HG03039 (cell line): ENCODE data around the gene NECTIN4.
A peak's percentile ranks its signal among the peaks of the same experiment; 100 is the strongest.

ENCODE experiments used
- ATAC-seq: cut with Tn5 transposase; IDR thresholded peaks from one replicate; pipeline ENCODE4 v1.9.1; 2021; ENCODE audit warnings: mild to moderate bottlenecking, moderate library complexity; ENCODE audit not compliant: unreplicated experiment

Gene NECTIN4

DNA sequence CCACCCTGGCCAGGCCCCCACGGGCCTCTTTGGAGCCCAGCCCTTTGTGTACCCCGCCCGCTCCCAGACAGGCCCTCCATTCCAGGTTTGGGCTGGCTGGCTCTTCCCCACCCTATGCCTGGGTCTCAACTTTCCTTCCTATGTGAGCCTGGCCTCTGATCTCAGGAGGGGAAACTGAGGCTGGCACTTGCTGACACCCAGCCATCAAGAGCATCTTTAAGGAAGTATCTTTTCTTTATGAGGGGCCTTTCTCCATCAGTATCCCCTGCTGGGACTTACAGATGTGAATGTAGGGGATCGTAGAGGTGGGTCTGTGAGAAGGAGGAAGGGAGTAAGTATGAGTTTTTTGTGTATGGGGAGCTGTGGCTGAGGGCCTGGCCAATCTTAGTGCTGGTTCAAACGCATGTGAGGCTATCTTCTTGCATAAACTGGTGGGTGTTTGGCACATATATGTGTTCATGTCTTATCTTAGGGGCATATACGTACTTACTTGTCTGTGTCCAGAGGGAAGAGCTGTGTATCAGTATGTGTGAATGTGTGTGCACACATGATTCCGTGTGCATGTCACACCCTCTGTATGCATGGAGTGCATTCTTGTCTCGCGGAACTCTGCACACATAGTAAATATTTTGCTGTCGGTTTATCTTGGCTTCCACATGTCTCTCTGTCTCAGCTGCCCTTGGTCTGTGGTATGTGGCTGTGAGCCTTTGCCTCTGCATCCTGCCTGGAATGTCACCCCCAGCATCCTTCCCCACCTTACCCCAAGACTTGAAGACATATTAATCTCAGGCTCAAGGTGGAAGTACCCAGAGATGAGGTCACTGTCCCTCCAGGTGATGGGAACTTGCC, 5.4 kb downstream of the NECTIN4 start:
- no peak for ATAC-seq

- no peak for ATAC-seq
These were observed 6.2 kb downstream of the NECTIN4 start for GRCh38 chr1:161082996-161083747.

DNA sequence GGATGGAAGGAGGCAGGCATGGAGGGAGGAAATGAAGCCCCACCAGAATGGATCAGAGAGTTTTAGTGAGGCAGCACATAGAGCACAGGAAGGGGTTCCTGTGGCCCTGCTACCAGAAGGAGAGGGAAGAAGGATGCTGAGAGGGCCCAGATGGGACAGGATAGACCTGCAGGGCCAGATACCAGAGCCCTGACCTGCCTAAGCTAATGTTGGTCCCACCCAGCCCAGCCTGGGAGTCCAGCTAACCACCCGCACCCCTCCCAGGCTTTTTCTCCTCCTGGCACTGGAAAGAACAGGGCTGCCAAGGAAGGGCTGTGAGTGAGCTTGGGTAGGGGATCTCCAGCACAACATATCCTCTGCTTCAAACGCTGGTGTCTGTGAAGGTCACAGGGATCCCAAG, 6.9 kb downstream of the NECTIN4 start:
- no peak for ATAC-seq

DNA sequence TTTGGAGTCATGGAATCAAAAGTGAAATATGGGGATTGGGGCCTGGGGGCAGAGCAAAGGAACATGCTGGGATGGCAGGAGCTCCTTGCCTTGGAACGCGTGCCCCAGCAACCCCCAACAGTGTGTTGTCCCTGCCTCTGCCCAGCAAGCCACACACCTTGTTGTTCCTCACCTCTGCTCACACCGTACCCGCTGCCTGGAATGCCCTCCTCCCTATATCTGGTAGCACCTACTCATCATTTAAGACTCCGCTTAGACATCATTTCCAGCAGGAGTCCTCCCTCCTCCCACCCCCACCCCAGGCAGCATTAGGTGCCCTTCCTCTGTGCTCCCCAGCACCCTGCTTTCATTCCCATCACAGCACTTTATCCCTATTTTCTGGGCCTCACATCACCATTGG, 7.8 kb downstream of the NECTIN4 start:
- ATAC-seq = no peak

DNA sequence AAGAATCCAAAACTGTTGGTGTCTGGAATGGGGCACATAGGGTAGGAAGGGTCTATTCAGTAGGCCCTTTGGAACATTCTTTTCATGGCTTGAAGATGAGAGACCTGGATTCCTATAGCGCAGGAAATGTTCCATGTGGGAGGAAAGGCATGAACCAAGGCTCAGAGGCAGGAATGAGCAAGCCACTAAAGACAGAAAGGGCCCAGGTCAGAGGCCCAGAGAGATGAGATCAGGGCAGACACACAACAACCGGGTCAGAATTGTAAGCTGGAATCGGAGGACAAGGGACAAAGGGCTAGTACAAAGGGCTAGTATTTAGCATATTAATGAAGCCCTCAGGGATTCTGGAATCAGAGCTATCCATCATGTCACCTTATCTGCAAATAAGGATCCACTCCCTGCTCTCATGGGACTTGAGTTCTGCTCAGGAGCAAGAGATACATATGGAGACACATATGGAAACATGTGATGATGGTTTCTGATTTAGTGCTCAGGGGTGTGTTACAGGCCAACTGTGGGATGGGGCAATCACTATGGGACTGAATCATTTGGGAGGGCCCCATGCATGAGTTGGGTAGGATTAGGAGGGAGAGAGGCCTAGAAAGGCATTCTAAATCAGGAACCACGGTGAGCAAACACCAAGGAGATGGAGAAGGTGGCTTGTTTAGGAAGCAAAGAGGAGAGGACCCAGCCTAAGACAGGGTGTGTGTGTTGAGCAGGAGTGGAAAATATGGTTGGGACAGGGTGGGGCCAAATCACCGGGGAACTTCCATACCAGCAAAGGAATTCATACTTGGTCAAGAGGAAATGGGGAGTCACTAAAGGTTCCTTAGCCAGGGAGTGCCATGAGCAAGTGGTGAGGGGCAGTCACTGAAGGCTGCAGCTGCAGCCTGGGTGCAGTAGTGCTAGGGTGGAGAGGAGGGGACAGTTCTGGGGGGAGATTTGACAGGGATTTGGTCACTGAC, 8.6 kb downstream of the NECTIN4 start:
- ATAC-seq = no peak

DNA sequence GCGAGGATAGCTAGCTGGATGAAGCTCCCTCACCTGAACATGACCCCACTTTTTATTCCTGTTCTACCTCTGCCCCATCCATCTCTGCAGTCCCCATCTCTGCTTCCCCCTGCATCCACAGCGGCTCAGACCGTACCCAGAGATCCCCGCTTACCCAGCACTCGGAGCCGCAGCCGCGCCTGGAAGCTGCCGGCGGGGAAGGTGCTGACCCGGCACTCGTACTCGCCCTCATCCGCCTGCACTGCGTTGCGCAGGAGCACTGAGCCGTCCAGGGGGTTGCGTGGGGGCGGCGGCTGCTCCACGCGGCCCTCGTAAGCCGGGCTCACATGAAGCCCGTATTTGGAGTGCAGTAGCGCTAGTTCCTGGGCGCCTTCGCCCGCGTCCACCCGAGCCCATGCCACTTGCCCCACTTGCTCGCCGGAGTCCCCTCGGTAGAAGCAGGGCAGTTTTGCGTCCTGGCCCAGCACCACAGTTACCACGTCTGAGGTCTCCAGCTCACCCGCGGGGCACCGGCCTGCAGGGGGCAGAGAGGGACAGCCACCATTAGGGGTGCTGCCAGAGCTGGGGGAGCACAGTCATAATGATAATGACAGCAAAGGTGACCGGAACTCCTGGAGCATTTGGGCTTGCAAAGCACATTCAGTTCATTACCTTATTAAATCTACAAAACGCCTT, 9.8 kb downstream of the NECTIN4 start:
- ATAC-seq = no peak

- ATAC-seq = no peak
These were observed 11.9 kb downstream of the NECTIN4 start for GRCh38 chr1:161077426-161077825.

DNA sequence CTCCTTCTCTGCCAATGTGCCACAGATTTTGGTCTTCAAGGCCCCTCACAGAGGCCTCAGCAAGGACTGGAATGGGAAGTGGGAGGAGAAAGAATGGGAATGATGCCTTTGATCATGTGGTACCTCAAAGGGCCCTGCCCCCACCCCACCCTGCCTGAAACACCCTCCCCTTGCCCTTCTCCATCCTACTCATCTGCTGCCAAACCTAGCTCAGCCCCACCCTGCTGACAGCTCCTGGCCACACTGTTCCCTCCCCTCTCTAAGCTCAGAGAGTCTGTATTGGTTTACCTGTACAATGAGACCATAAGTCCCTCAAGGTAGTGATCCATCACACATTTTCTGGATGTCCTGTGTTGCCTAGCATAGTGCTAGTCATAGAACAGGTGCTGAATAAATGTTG, 12.9 kb downstream of the NECTIN4 start:
- no peak for ATAC-seq

DNA sequence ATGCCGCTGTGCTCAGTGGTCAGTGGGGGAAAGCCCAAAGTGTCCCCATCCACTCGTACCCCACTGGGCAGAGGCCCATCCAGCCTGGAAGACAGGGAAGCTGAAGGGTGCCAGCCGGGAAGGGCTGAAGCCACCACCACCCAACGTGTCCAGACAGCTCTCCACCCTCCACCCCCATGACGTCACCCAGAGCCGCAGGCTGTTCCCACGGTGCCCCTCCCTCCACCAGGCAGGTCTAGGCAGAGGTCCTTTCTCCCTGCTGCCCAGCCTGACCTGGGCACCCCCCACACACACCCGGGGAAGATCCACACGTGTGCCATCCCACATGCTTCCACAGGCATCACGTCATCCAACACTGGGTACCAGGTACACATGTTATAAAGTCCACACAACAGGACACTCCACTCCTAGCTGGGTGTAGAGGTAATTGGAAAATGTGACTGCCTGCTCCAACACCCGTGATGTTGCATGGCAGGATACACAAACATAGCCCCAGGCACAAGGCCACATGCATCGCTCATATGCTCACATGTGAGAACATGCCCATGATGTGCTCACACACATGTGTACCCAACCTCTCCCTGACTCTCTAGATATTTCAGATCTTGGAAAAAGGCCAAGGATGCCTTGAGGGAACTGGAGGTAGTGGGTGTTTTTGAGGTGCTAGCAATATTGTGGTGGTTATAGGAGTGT, 14.5 kb downstream of the NECTIN4 start:
- no peak for ATAC-seq

GRCh38 chr1:161073474-161074121, 15.8 kb downstream of the NECTIN4 start:
- ATAC-seq = no peak

GRCh38 chr1:161072751-161073449, 16.5 kb downstream of the NECTIN4 start:
- ATAC-seq = no peak

- ATAC-seq = no peak
These were observed 17.4 kb downstream of the NECTIN4 start for GRCh38 chr1:161071886-161072371.

DNA sequence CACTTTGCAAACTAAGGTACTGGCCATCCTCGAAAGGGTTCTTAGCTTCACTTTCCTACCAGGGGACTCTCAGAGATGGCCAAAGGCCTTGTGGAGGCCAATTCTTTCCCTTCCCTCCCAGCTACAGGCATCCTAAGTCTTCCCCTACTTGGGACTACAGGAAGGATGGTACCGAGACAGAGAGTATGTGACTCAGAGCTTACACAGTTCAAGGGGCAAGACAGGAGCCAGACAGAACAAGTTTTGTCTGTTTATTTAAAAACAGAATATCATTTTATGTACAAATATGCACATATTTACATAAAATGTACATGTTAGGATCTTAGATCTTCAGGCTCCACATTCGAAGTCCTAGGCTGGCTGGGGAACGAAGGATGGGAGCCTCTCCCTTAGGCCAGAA, 18.6 kb downstream of the NECTIN4 start:
- ATAC-seq = no peak

GRCh38 chr1:161069731-161070270, 19.6 kb downstream of the NECTIN4 start, which contains the start of gene ARHGAP30:
TSS of gene ARHGAP30 (minus strand) at chr1:161069891. CDS start at chr1:161069624, 267 bp downstream.
- ATAC-seq = peak; percentile 80

- ATAC-seq = peak; percentile 1
These were observed 20.1 kb downstream of the NECTIN4 start for GRCh38 chr1:161069241-161069640.

- ATAC-seq = peak; percentile 37
These were observed 20.8 kb downstream of the NECTIN4 start for GRCh38 chr1:161068306-161069234.

GRCh38 chr1:161066694-161067093, 22.7 kb downstream of the NECTIN4 start:
- ATAC-seq = no peak
